GM12878 (cell line): Measurements from ENCODE around the gene IGF1R. TPM values are rescaled to one million over a fixed set of nuclear protein-coding genes. Genes with fewer than 3 reads are reported as not detected.

Experiments used
- CHD4 ChIP-seq: fragments of 200-600 bp; sonication (generic); IDR thresholded peaks from 2 replicates; pipeline ENCODE4 v1.6.1; 2016; ENCODE audit warnings: mild to moderate bottlenecking
- EED ChIP-seq: sonication (generic); IDR thresholded peaks from 2 replicates; pipeline ENCODE4 v1.6.1; 2016; ENCODE audit warnings: antibody characterized with exemption, low read depth
- ESRRA ChIP-seq: IDR thresholded peaks from 2 replicates; pipeline ENCODE4 v1.6.1; 2012; ENCODE audit warnings: mild to moderate bottlenecking, low read length, improper control_type of control experiment
- HDGF ChIP-seq: fragments of 450-650 bp; IDR thresholded peaks from 2 replicates; pipeline ENCODE4 v1.6.1; 2016; ENCODE audit warnings: antibody characterized with exemption
- IRF4 ChIP-seq: IDR thresholded peaks from 2 replicates; pipeline ENCODE4 v1.6.1; 2011; ENCODE audit warnings: low read depth, low read length
- JUND ChIP-seq: IDR thresholded peaks from 2 replicates; pipeline ENCODE4 v1.6.1; 2012; ENCODE audit warnings: low read depth, mild to moderate bottlenecking, low read length, improper control_type of control experiment, moderate library complexity
- MTA2 ChIP-seq: fragments of 450-650 bp; IDR thresholded peaks from 2 replicates; pipeline ENCODE4 v1.6.1; 2016; ENCODE audit warnings: low read depth, mild to moderate bottlenecking, moderate library complexity
- NFXL1 ChIP-seq: fragments of 450-650 bp; IDR thresholded peaks from 2 replicates; pipeline ENCODE4 v1.6.1; 2017; ENCODE audit warnings: antibody characterized with exemption, mild to moderate bottlenecking, borderline replicate concordance
- NFYA ChIP-seq: IDR thresholded peaks from 2 replicates; pipeline ENCODE4 v1.6.1; 2011; ENCODE audit warnings: low read depth, mild to moderate bottlenecking, low read length, improper control_type of control experiment, borderline replicate concordance
- NR2C2 ChIP-seq: IDR thresholded peaks from 2 replicates; pipeline ENCODE4 v1.6.1; 2011; ENCODE audit warnings: borderline replicate concordance, low read depth; ENCODE audit not compliant: control insufficient read depth, insufficient read length
- POLR2AphosphoS5 ChIP-seq: IDR thresholded peaks from 2 replicates; pipeline ENCODE4 v1.6.1; 2011; ENCODE audit warnings: mild to moderate bottlenecking, low read length, inconsistent platforms
- RAD21 ChIP-seq: IDR thresholded peaks from 2 replicates; pipeline ENCODE4 v1.6.1; 2011; ENCODE audit warnings: mild to moderate bottlenecking, low read depth, low read length, moderate library complexity; ENCODE audit not compliant: insufficient read depth
- SREBF1 ChIP-seq: IDR thresholded peaks from 2 replicates; pipeline ENCODE4 v1.6.1; 2012; ENCODE audit warnings: mild to moderate bottlenecking, low read length
- SUZ12 ChIP-seq: fragments of 200-600 bp; sonication (generic); IDR thresholded peaks from one replicate; pipeline ENCODE4 v1.6.1; 2018; ENCODE audit warnings: antibody characterized with exemption, mild to moderate bottlenecking; ENCODE audit not compliant: unreplicated experiment
- TAF1 ChIP-seq: IDR thresholded peaks from 2 replicates; pipeline ENCODE4 v1.6.1; 2011; ENCODE audit warnings: mild to moderate bottlenecking, low read depth, low read length, borderline replicate concordance
- ZBTB11 ChIP-seq: fragments of 450-650 bp; formaldehyde crosslinking; IDR thresholded peaks from 2 replicates; pipeline ENCODE4 v1.5.0; 2022; ENCODE audit warnings: mild to moderate bottlenecking, missing genetic modification characterization
- ZSCAN29 ChIP-seq: fragments of 450-650 bp; IDR thresholded peaks from 2 replicates; pipeline ENCODE4 v1.6.1; 2017; ENCODE audit warnings: mild to moderate bottlenecking, moderate library complexity
- polyA plus RNA-seq, 11 experiments: library from polyadenylated mRNA; depleted of rRNA in 4 of 11; unstranded in 6 of 11; stranded (reverse) in 5 of 11; fragments of >200 nt; fragmentation: Nextera tagmentation in 4 of 11; fragmentation: Illumina TruSeq in 1 of 11; extraction: Ambion mirVana in 4 of 11; extraction: Trizol in 1 of 11; gene quantifications; 1 replicate in 1 of 11; 2 replicates in 10 of 11; pipeline versions ENCODE4 v1.2.1 to v1.2.3, GENCODE V29; 2011 to 2016; ENCODE audit warnings: inconsistent platforms in 2 of 11, missing spikeins in 2 of 11, low read depth in 1 of 11
- total RNA-seq, 4 experiments: library from RNA; depleted of rRNA in 3 of 4; stranded (reverse); fragments of >200 nt in 3 of 4; fragmentation: Illumina TruSeq in 1 of 4; extraction: Trizol in 1 of 4; gene quantifications; 2 replicates each; pipeline versions ENCODE4 v1.2.1 to v1.2.3, GENCODE V29; 2013 to 2021
- TF ChIP-seq, protein P1 (sequence below): fragments of 450-650 bp; IDR thresholded peaks from 2 replicates; pipeline ENCODE4 v1.6.1; 2018; ENCODE audit warnings: borderline replicate concordance, mild to moderate bottlenecking; ENCODE audit not compliant: partially characterized antibody
- TF ChIP-seq, protein P2 (sequence below): fragments of 450-650 bp; IDR thresholded peaks from 2 replicates; pipeline ENCODE4 v1.6.1; 2018; ENCODE audit warnings: mild to moderate bottlenecking, low read depth, moderate library complexity; ENCODE audit not compliant: partially characterized antibody
- TF ChIP-seq, protein P3 (sequence below): fragments of 450-650 bp; IDR thresholded peaks from 2 replicates; pipeline ENCODE4 v1.6.1; 2017; ENCODE audit warnings: low read depth, mild to moderate bottlenecking, moderate library complexity

The IGF1R gene
- total and polyA plus RNA-seq, 10 of the 15 experiments (the other 5 are each of a cell fraction or from before 2014, with no cell fraction given) = 0.03 to 2.7 (median 0.66) TPM

- TF ChIP-seq CHD4 (no peak), SUZ12 (no peak), NFYA (no peak), SREBF1 (no peak), ZBTB11 (CRISPR knock-in tag) (no peak), ZSCAN29 (peak; percentile 52; the same call in 1 of the 2 replicates), RAD21 (no peak), EED (no peak), IRF4 (no peak), MTA2 (no peak), HDGF (no peak), NFXL1 (no peak), TAF1 (0 out of 2 replicates have a peak, but pooled peaks have one; percentile 19), POLR2AphosphoS5 (no peak), JUND (no peak), ESRRA (no peak), NR2C2 (no peak)
- TF ChIP-seq, protein P1, sequence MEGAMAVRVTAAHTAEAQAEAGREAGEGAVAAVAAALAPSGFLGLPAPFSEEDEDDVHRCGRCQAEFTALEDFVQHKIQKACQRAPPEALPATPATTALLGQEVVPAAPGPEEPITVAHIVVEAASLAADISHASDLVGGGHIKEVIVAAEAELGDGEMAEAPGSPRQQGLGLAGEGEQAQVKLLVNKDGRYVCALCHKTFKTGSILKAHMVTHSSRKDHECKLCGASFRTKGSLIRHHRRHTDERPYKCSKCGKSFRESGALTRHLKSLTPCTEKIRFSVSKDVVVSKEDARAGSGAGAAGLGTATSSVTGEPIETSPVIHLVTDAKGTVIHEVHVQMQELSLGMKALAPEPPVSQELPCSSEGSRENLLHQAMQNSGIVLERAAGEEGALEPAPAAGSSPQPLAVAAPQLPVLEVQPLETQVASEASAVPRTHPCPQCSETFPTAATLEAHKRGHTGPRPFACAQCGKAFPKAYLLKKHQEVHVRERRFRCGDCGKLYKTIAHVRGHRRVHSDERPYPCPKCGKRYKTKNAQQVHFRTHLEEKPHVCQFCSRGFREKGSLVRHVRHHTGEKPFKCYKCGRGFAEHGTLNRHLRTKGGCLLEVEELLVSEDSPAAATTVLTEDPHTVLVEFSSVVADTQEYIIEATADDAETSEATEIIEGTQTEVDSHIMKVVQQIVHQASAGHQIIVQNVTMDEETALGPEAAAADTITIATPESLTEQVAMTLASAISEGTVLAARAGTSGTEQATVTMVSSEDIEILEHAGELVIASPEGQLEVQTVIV = peak; percentile 34
- TF ChIP-seq, protein P2, sequence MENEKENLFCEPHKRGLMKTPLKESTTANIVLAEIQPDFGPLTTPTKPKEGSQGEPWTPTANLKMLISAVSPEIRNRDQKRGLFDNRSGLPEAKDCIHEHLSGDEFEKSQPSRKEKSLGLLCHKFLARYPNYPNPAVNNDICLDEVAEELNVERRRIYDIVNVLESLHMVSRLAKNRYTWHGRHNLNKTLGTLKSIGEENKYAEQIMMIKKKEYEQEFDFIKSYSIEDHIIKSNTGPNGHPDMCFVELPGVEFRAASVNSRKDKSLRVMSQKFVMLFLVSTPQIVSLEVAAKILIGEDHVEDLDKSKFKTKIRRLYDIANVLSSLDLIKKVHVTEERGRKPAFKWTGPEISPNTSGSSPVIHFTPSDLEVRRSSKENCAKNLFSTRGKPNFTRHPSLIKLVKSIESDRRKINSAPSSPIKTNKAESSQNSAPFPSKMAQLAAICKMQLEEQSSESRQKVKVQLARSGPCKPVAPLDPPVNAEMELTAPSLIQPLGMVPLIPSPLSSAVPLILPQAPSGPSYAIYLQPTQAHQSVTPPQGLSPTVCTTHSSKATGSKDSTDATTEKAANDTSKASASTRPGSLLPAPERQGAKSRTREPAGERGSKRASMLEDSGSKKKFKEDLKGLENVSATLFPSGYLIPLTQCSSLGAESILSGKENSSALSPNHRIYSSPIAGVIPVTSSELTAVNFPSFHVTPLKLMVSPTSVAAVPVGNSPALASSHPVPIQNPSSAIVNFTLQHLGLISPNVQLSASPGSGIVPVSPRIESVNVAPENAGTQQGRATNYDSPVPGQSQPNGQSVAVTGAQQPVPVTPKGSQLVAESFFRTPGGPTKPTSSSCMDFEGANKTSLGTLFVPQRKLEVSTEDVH = no peak
- TF ChIP-seq, protein P3, sequence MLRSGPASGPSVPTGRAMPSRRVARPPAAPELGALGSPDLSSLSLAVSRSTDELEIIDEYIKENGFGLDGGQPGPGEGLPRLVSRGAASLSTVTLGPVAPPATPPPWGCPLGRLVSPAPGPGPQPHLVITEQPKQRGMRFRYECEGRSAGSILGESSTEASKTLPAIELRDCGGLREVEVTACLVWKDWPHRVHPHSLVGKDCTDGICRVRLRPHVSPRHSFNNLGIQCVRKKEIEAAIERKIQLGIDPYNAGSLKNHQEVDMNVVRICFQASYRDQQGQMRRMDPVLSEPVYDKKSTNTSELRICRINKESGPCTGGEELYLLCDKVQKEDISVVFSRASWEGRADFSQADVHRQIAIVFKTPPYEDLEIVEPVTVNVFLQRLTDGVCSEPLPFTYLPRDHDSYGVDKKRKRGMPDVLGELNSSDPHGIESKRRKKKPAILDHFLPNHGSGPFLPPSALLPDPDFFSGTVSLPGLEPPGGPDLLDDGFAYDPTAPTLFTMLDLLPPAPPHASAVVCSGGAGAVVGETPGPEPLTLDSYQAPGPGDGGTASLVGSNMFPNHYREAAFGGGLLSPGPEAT = peak; percentile 37; the same call in 1 of the 2 replicates
These were observed 204.8 kb downstream of the IGF1R start (continued) for GRCh38 chr15:98853161-98853560.
